HG02981 (cell line): ENCODE data around the gene PPP1R36.
A peak's percentile ranks its signal among the peaks of the same experiment; 100 is the strongest.
"Not testable (repeated sequence)": the region's sequence is repeated elsewhere in the genome, so short reads cannot be mapped to it uniquely, and the experiment has no call there.

Experiments
- ATAC-seq: cut with Tn5 transposase; IDR thresholded peaks from one replicate; pipeline ENCODE4 v1.9.1; 2021; ENCODE audit warnings: mild to moderate bottlenecking, moderate library complexity; ENCODE audit not compliant: unreplicated experiment

Gene PPP1R36

GRCh38 chr14:64517667-64518066 lies 32.1 kb upstream of the PPP1R36 start:
- not testable (repeated sequence) for ATAC-seq

DNA sequence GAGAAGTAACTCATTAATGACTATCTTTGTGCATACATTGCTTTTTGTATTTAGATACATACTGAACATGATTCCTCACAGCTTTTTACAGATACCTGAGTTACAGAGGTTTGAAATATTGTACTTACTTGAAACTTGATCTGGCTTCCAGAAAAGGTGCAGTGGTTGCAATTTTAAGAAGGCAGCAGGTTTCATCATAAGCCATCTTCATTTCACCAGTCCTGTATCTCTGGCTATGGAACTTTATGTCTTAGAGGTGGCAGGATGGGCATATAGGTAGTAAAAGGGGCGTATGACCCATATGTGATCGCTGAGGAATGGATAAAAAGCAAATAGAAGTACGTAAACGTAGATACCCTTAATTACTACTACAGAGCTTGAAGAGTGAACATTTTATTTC lies 31.5 kb upstream of the PPP1R36 start:
- ATAC-seq, result no peak

- no peak for ATAC-seq
These were observed 29.1 kb upstream of the PPP1R36 start for GRCh38 chr14:64520699-64521098.

- no peak for ATAC-seq
These were observed 27.0 kb upstream of the PPP1R36 start for GRCh38 chr14:64522591-64523355.

DNA sequence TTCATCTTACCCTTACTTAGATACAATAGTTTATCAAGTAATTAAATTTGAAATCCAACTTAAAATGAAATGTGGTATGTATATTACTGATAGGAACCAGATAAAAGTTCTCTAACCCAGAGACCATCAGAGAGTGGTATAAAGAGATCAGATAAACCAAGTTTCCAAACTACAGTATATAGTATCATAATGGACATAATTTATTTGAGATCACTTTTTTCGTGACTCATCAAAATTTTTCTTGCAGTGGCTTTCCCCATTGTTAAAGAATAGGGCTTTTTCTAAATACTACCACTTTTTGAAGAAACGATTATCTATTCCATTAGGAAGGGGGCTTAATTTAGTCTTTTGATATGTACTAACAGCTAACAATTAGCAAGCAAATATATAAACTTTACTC lies 24.4 kb upstream of the PPP1R36 start:
- no peak for ATAC-seq

- ATAC-seq, result no peak
These were observed 18.2 kb upstream of the PPP1R36 start for GRCh38 chr14:64531567-64531966.

DNA sequence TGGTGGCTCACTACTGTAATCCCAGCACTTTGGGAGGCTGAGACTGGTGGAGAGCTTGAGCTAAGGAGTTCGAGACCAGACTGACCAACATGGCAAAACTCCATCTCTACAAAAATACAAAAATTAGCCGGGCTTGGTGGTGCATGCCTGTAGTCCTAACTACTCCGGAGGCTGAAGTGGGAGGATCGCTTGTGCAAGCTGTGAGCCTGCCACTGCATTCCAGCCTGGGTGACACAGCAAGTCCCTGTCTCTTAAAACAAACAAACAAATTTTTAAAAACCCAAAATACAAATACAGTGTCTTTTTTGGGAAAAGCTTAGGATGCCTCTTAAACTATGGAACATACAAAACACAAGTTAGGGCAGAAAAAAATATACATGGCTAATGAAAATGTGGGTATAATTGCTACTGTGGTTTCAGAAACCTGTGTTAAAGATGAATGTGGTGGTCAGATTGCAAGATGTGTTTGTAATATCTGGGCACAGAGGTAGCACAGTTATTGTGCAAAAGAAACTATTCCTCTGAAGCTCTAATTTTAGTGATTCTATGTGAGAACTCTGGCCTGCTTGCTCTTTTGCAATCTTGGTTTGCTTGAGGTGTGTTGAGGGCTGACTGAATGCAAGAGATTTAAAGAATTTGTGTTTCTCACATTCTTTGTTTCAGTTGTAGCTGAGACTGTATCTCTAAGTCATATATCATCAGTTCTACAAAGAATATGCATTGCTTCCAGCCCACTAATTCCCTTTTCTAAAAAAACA lies 13.1 kb upstream of the PPP1R36 start:
- ATAC-seq, result no peak

DNA sequence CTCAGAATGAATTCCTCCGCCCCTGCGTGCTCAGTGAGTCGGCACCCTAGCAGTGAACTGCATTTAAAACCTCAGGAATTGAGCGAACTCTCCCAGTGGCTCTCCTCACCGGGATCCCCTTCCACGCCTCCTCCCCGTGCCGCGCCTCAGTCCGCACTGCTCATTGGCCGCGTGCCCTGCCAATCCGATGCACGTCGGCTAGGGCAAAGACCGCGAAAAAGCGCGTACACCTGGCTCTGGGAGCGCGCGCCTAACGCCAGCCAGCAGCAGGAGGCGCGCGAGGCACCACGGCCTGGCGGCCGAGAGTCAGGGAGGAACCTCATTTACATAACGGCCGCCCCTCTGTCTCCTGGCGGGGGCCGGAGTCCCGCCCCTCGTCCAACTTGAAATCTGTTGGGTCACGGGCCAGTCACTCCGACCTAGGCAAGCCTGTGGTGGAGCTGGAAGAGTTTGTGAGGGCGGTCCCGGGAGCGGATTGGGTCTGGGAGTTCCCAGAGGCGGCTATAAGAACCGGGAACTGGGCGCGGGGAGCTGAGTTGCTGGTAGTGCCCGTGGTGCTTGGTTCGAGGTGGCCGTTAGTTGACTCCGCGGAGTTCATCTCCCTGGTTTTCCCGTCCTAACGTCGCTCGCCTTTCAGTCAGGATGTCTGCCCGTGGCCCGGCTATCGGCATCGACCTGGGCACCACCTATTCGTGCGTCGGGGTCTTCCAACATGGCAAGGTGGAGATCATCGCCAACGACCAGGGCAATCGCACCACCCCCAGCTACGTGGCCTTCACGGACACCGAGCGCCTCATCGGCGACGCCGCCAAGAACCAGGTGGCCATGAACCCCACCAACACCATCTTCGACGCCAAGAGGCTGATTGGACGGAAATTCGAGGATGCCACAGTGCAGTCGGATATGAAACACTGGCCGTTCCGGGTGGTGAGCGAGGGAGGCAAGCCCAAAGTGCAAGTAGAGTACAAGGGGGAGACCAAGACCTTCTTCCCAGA lies 9.3 kb upstream of the PPP1R36 start, which contains the start of gene HSPA2:
Gene HSPA2, plus strand, starts transcription at position 534 of the 995 bp plus-strand sequence. Its CDS starts 109 bp downstream, at position 643.
- peak; percentile 95 for ATAC-seq

GRCh38 chr14:64541261-64541971 lies 8.3 kb upstream of the PPP1R36 start:
- ATAC-seq, result no peak

GRCh38 chr14:64541972-64542835 lies 7.6 kb upstream of the PPP1R36 start:
- ATAC-seq, result no peak

- ATAC-seq, result no peak
These were observed 6.9 kb upstream of the PPP1R36 start for GRCh38 chr14:64542836-64543201.

GRCh38 chr14:64544607-64545312 lies 5.0 kb upstream of the PPP1R36 start:
- no peak for ATAC-seq

- no peak for ATAC-seq
These were observed 745 bp upstream of the PPP1R36 start for GRCh38 chr14:64549016-64549415.

GRCh38 chr14:64550621-64551333 lies 1.0 kb downstream of the PPP1R36 start:
- ATAC-seq, result no peak

DNA sequence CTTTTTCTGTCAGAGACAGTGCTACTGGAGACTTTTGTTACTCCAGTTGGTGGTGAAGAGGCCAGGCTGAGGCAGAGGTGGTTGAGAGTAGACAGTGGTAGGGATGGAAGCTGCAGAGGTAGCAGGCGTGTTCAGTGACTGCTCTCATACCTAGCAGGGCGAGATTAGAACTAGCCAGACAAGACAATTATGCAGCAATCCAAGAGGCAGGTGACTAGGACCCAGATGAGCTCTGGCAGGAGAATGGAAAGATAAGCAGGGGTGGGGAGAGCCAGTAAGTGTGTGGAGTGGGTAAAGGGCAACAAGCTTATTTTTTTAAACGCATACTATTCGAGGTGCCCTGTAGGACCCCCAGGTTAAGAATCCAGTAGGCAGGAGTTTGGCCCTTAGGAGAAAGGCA lies 4.8 kb downstream of the PPP1R36 start:
- no peak for ATAC-seq

- ATAC-seq, result no peak
These were observed 6.8 kb downstream of the PPP1R36 start for GRCh38 chr14:64556526-64556925.

- ATAC-seq, result not testable (repeated sequence)
These were observed 8.5 kb downstream of the PPP1R36 start for GRCh38 chr14:64558216-64558615.

DNA sequence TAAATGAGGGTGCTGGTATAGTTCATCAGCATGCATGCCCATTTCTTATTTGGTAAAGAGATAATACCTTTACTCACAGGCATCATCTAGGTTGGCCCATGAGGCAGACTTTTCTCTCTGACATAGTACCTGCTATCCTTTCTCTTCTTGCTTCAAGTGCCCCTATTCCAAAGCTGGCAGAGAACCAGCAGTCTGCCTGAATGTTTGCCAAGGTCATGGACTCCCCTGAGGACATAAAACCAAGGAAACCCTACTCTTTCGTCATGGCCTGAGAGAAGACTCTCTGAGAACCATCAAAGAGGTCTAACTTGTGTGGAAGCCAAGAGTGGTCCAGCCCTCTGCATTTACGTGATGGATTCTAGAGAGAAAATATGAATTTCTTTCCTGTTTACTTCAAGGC lies 11.9 kb downstream of the PPP1R36 start:
- no peak for ATAC-seq
